Smooth muscle cell (in vitro differentiated cells): ENCODE data around the gene TGM2. TPM values are rescaled to one million over a fixed set of nuclear protein-coding genes. Genes with fewer than 3 reads are reported as not detected.

Source experiments
- DNase-seq: peaks from one replicate; lab custom pipeline; 2025; ENCODE audit not compliant: unreplicated experiment; lab: John Stamatoyannopoulos, UW
- H2AFZ ChIP-seq: fragments of 200-600 bp; sonication (generic); 2 replicates; pipeline ENCODE4 v1.6.0; 2016; ENCODE audit warnings: antibody characterized with exemption, low read depth, mild to moderate bottlenecking
- H3F3A ChIP-seq: fragments of 200-600 bp; sonication (generic); 2 replicates; pipeline ENCODE4 v1.6.0; 2017; ENCODE audit warnings: antibody characterized with exemption, low read depth
- H3K27ac ChIP-seq: fragments of 200-600 bp; sonication (generic); 2 replicates; pipeline ENCODE4 v1.5.1; 2016; ENCODE audit warnings: low read depth, mild to moderate bottlenecking
- H3K27me3 ChIP-seq: fragments of 200-600 bp; sonication (generic); 2 replicates; pipeline ENCODE4 v1.6.1; 2016; ENCODE audit warnings: low read depth, mild to moderate bottlenecking
- H3K36me3 ChIP-seq: fragments of 200-600 bp; sonication (generic); 2 replicates; pipeline ENCODE4 v1.5.1; 2016; ENCODE audit warnings: low read depth
- H3K4me1 ChIP-seq: fragments of 200-600 bp; sonication (generic); 2 replicates; pipeline ENCODE4 v1.5.1; 2016; ENCODE audit warnings: low read depth
- H3K4me2 ChIP-seq: fragments of 200-600 bp; sonication (generic); 2 replicates; pipeline ENCODE4 v1.6.0; 2016; ENCODE audit warnings: mild to moderate bottlenecking
- H3K4me3 ChIP-seq: fragments of 200-600 bp; sonication (generic); 2 replicates; pipeline ENCODE4 v1.5.1; 2016; ENCODE audit warnings: mild to moderate bottlenecking
- H3K79me2 ChIP-seq: fragments of 200-600 bp; sonication (generic); 2 replicates; pipeline ENCODE4 v1.6.0; 2016; ENCODE audit warnings: low read depth, mild to moderate bottlenecking
- H3K9ac ChIP-seq: fragments of 200-600 bp; sonication (generic); 2 replicates; pipeline ENCODE4 v1.6.0; 2016; ENCODE audit warnings: low read depth
- H3K9me3 ChIP-seq: fragments of 200-600 bp; sonication (generic); replicated peaks from 2 replicates; pipeline ENCODE4 v1.5.1; 2016; ENCODE audit warnings: low read depth
- H4K20me1 ChIP-seq: fragments of 200-600 bp; sonication (generic); 2 replicates; pipeline ENCODE4 v1.6.0; 2016; ENCODE audit warnings: low read depth
- WGBS: methylation state at CpG from one replicate; pipeline ENCODE4 v1.1.7; 2016; ENCODE audit warnings: low lambda C conversion rate; 5-methylcytosine and 5-hydroxymethylcytosine counted together
- polyA plus RNA-seq: library from polyadenylated mRNA; unstranded; fragments of >200 nt; fragmentation: Nextera tagmentation; extraction: Ambion mirVana; gene quantifications from 2 replicates; pipeline ENCODE4 v1.2.1, GENCODE V29; 2016
- total RNA-seq: library from RNA; depleted of rRNA; stranded (reverse); fragments of >200 nt; gene quantifications from 2 replicates; pipeline ENCODE4 v1.2.3, GENCODE V29; 2014
- TF ChIP-seq, protein P1 (sequence below): fragments of 200-600 bp; sonication (generic); IDR thresholded peaks from 2 replicates; pipeline ENCODE4 v1.5.1; 2017; ENCODE audit warnings: borderline replicate concordance, mild to moderate bottlenecking, antibody characterized with exemption; ENCODE audit not compliant: insufficient read depth, poor library complexity, severe bottlenecking

Gene TGM2
- total and polyA plus RNA-seq, 2 experiments from 2014 or later: 41.7 to 72.0 TPM

DNA sequence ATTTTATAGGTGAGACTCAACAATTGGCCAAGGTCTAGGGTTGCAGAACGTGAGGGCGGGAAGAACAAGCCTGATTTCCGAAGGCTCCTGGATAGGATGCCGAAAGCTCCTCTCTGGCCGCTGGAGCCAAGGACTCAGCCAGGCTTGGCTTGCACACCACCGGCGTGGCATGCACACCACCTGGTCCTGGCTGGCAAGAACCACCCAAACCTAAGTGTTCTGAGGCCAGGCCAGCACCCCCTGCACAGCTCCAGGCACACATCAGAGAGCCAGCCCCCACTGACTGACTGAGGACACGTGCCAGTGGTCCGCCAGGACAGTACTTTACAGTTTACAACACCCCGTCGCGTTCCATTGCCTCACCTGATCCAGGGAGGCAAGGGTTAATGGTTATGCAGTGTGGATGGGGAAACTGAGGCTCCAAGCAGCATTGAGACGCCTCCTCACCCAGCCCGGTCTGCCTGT lies 414 bp downstream of the TGM2 start:
- Histone ChIP-seq H4K20me1 (no peaks in the 10 kb centered on the region), H3K9me3 (no peaks in the 10 kb centered on the region), H3F3A (peaks cover 12% of the 10 kb centered on the region), H3K79me2 (no peaks in the 10 kb centered on the region), H3K4me1 (no peaks in the 10 kb centered on the region), H3K36me3 (no peaks in the 10 kb centered on the region), H3K9ac (no peak overlapping the region), H2AFZ (no peak overlapping the region), H3K27me3 (no peaks in the 10 kb centered on the region), H3K4me3 (peak overlapping the region; percentile 59), H3K4me2 (peak overlapping the region; percentile 84), H3K27ac (no peak overlapping the region)
- WGBS: 72% methylated on average over 14 of the region's 14 CpGs
- no peak for DNase-seq
- TF ChIP-seq, protein P1, sequence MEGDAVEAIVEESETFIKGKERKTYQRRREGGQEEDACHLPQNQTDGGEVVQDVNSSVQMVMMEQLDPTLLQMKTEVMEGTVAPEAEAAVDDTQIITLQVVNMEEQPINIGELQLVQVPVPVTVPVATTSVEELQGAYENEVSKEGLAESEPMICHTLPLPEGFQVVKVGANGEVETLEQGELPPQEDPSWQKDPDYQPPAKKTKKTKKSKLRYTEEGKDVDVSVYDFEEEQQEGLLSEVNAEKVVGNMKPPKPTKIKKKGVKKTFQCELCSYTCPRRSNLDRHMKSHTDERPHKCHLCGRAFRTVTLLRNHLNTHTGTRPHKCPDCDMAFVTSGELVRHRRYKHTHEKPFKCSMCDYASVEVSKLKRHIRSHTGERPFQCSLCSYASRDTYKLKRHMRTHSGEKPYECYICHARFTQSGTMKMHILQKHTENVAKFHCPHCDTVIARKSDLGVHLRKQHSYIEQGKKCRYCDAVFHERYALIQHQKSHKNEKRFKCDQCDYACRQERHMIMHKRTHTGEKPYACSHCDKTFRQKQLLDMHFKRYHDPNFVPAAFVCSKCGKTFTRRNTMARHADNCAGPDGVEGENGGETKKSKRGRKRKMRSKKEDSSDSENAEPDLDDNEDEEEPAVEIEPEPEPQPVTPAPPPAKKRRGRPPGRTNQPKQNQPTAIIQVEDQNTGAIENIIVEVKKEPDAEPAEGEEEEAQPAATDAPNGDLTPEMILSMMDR: no peak

DNA sequence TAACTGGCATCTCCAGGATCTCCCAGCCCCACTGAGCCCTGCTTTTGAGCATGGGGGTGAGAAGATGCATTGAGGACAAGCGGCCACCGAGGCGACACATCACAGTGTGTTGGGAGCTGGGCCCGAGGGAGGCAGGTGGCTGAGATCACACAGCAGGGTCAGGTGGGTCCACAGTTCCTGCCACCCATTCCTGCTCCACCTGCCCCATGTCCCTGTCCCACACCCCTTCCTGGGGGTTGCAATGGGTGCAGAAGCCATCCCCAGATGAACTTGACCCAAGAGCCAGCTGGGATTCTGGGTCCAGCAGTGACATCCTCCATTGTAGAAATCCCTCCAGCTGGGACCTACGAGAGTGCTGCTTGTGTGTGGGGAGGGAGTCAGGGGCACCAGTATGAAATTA lies 1.0 kb downstream of the TGM2 start:
- no peaks in the 10 kb centered on the region for H3K79me2 ChIP-seq
- 94% methylated on average over 5 of the region's 5 CpGs for WGBS
- H3K4me3 ChIP-seq: no peak overlapping the region
- H3F3A ChIP-seq: peaks cover 12% of the 10 kb centered on the region
- H3K4me1 ChIP-seq: no peaks in the 10 kb centered on the region
- peak overlapping the region; percentile 84 for H3K4me2 ChIP-seq
- H3K36me3 ChIP-seq: no peaks in the 10 kb centered on the region
- no peaks in the 10 kb centered on the region for H4K20me1 ChIP-seq
- H3K9me3 ChIP-seq: no peaks in the 10 kb centered on the region
- H3K9ac ChIP-seq: no peak overlapping the region
- H3K27ac ChIP-seq: no peak overlapping the region
- TF ChIP-seq, protein P1: no peak
- no peak overlapping the region for H2AFZ ChIP-seq
- no peaks in the 10 kb centered on the region for H3K27me3 ChIP-seq
- DNase-seq: no peak

DNA sequence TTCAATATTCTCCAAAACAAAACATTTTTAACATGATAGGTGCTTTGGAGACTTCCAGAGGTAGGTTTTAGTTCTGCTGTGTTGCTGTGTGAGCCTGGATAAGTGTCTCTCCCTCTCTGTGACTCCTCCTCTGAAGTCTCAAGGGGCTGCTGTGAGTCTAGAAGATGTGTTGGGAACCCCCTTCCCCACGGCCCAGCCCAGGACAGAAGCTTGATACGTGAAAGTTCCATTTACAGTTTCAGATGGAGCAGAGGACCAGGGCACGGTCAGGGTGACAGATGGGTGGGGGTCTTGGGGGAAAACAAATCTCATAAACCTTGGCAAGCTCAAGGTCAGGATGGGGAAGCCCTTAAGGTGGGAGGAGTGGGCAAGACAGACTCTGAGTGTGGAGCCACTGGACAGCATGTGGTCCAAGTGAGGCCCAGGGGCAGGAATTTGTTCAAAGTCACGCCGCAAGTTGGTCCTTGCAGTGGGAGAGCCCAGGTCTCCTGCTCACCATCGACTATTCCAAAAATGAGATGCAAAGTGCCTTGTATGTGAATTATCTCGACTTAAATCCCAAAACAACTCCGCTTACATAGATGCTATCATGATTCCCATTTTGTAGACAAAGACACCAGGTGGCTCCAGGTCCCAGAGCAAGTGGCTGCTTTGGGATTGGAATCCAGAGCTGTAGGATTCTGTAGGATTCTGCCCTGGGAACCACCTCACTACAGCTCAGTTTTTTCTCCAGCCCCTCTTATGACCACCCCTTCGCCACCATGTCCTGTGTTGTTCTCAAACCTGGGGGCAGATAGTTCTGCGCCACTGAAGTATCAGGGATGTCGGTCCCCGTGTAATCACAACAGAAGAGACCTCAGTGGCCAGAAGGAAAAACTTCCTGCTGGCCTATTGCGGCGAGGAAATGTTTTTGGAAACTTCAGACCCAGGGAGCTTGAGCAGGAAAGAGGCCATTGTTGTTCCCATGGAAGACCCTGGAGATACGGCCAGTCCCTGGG lies 1.9 kb downstream of the TGM2 start:
- TF ChIP-seq, protein P1: no peak
- H3K36me3 ChIP-seq: no peaks in the 10 kb centered on the region
- H3K9ac ChIP-seq: no peak overlapping the region
- H3K4me1 ChIP-seq: no peaks in the 10 kb centered on the region
- H3K27ac ChIP-seq: no peak overlapping the region
- no peak overlapping the region for H3K4me3 ChIP-seq
- WGBS: 84% methylated on average over 15 of the region's 15 CpGs
- no peaks in the 10 kb centered on the region for H3K27me3 ChIP-seq
- no peaks in the 10 kb centered on the region for H4K20me1 ChIP-seq
- DNase-seq: no peak
- H2AFZ ChIP-seq: no peak overlapping the region
- no peaks in the 10 kb centered on the region for H3K79me2 ChIP-seq
- peaks cover 8% of the 10 kb centered on the region for H3F3A ChIP-seq
- no peak overlapping the region for H3K4me2 ChIP-seq
- H3K9me3 ChIP-seq: no peaks in the 10 kb centered on the region
